ENCODE data around the gene TBC1D9B.

DNA sequence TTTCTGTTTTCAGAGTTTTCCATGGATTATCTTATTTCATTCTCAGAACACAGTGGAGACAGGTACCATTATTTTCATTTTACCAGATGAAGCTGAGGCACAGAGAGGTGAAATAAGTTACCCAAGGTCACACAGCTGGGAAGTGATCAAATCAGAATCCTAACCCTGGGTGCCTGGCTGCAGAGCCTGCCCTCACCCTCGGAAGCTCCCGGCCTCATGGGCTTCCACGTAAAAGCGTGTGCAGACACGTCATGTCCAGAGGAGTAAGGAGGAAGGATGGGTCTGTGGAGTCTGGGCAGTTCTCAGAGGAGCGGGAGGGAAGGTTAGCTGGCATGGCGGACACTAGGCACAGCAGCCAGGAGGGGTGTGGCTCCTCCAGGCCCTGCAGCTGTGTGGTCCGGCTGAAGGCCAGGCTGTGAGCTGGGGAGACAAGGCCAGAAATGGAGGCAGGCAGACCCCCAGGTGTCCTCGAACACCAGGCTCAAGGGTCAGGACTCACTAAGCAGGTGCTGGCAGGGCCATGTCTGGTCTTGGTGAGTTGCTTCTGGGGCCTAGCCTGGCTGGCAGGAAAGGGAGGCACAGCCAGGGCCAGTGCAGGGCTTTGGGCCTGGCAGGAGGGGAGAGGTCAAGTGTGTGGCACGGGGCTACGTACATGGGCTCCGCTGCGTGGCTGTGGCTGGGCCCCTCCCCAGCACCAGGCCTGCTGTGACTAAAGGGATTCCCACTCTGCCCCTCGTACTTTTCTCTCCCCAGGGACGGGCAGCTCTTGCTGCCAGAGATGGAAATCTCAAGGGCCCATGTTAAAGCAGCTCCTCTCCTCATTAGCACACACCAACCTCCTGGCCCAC, 5.6 kb downstream of the TBC1D9B start:
- TF ChIP-seq USF2 (CRISPR knock-in tag; IDR thresholded peaks at IDR 0.05) (no peak), ATF2 (CRISPR knock-in tag; IDR thresholded peaks at IDR 0.05; ENCODE audit: borderline replicate concordance, low read depth) (no peak), ZNF317 (CRISPR knock-in tag; IDR thresholded peaks at IDR 0.05; ENCODE audit: borderline replicate concordance, low read depth) (no peak), E2F4 (CRISPR knock-in tag; IDR thresholded peaks at IDR 0.05; ENCODE audit: borderline replicate concordance, low read depth) (no peak), CBFB (CRISPR knock-in tag; IDR thresholded peaks at IDR 0.05; ENCODE audit: low read depth) (no peak), JUN (CRISPR knock-in tag; IDR thresholded peaks at IDR 0.05) (no peak), OVOL2 (CRISPR knock-in tag; IDR thresholded peaks at IDR 0.05; ENCODE audit: borderline replicate concordance) (no peak), ZNF671 (CRISPR knock-in tag; IDR thresholded peaks at IDR 0.05) (no peak), FOXJ3 (CRISPR knock-in tag; IDR thresholded peaks at IDR 0.05; ENCODE audit: borderline replicate concordance) (no peak)
- TF ChIP-seq, protein P1, sequence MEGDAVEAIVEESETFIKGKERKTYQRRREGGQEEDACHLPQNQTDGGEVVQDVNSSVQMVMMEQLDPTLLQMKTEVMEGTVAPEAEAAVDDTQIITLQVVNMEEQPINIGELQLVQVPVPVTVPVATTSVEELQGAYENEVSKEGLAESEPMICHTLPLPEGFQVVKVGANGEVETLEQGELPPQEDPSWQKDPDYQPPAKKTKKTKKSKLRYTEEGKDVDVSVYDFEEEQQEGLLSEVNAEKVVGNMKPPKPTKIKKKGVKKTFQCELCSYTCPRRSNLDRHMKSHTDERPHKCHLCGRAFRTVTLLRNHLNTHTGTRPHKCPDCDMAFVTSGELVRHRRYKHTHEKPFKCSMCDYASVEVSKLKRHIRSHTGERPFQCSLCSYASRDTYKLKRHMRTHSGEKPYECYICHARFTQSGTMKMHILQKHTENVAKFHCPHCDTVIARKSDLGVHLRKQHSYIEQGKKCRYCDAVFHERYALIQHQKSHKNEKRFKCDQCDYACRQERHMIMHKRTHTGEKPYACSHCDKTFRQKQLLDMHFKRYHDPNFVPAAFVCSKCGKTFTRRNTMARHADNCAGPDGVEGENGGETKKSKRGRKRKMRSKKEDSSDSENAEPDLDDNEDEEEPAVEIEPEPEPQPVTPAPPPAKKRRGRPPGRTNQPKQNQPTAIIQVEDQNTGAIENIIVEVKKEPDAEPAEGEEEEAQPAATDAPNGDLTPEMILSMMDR (IDR thresholded peaks at IDR 0.05) = no peak
